ENCODE results near the gene RUBCNL. TPM values are rescaled to one million over a fixed set of nuclear protein-coding genes. Genes with fewer than 3 reads are reported as not detected.

The RUBCNL gene
- total and polyA plus RNA-seq, 2 of the 8 experiments (the other 6 are each of a cell fraction or from before 2014, with no cell fraction given), result 2.6 to 4.9 TPM

Small RNAs within 50 kb of the gene (small RNA-seq; reads per million reads assigned to genes)
- gene RNU2-6P (ENCODE audit: insufficient read depth) (not detected), gene RNU6-68P (ENCODE audit: insufficient read depth) (not detected)

Other genes with a start within 250 kb of the RUBCNL start
- 4.3 TPM in 2 replicates for gene LCP1, start 205.1 kb downstream of the RUBCNL start, total RNA-seq (2021; fragmentation: NEBNext Ultra II Directional; extraction: Animal tissue kit (Norgen Biotek cat#: 25700))
- 0.35 and 0.65 TPM in 2 replicates for gene LCP1, start 205.1 kb downstream of the RUBCNL start, polyA plus RNA-seq (2011; rRNA removed)
- not detected in 2 replicates for gene LRRC63, start 175.3 kb downstream of the RUBCNL start, total RNA-seq (2021; fragmentation: NEBNext Ultra II Directional; extraction: Animal tissue kit (Norgen Biotek cat#: 25700))
- not detected in 2 replicates for gene LRRC63, start 175.3 kb downstream of the RUBCNL start, polyA plus RNA-seq (2011; rRNA removed)
- gene LRCH1, start 165.9 kb upstream of the RUBCNL start, total RNA-seq (2021; fragmentation: NEBNext Ultra II Directional; extraction: Animal tissue kit (Norgen Biotek cat#: 25700)), result 10.1 and 10.9 TPM in 2 replicates
- gene LRCH1, start 165.9 kb upstream of the RUBCNL start, polyA plus RNA-seq (2011; rRNA removed), result 2.3 and 3.0 TPM in 2 replicates

Measured in H1 (cell line).